ENCODE measurements around the gene PCDH9.

The PCDH9 gene

DNA sequence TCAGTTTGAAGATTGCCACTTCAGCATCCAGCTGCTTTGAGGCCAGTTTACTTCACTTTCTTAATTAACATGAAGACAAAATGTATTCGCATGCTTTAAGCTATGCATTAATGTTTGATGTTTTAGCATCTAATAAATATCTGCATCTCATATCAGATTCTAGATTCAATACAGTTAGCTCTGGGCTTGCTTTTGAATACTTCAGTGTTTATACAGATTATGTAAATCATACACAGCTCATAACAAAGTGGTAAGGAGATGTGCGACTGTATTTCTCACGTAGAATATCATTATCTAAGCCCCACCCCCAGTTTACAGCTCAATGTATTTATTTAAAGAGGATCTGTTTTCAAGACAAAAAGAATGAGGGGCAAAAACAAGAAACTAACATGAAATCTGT, 770.5 kb downstream of the PCDH9 start:
- no peak overlapping the region for H3K4me3 ChIP-seq (ENCODE audit: control insufficient read depth, low read depth, low read length)
- TF ChIP-seq, protein P1, sequence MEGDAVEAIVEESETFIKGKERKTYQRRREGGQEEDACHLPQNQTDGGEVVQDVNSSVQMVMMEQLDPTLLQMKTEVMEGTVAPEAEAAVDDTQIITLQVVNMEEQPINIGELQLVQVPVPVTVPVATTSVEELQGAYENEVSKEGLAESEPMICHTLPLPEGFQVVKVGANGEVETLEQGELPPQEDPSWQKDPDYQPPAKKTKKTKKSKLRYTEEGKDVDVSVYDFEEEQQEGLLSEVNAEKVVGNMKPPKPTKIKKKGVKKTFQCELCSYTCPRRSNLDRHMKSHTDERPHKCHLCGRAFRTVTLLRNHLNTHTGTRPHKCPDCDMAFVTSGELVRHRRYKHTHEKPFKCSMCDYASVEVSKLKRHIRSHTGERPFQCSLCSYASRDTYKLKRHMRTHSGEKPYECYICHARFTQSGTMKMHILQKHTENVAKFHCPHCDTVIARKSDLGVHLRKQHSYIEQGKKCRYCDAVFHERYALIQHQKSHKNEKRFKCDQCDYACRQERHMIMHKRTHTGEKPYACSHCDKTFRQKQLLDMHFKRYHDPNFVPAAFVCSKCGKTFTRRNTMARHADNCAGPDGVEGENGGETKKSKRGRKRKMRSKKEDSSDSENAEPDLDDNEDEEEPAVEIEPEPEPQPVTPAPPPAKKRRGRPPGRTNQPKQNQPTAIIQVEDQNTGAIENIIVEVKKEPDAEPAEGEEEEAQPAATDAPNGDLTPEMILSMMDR (conservative IDR thresholded peaks at IDR 0.05; ENCODE audit: control insufficient read depth, insufficient read depth, low read depth, low read length), result no peak
- DNase-seq (ENCODE audit: low read depth), result no peak

DNA sequence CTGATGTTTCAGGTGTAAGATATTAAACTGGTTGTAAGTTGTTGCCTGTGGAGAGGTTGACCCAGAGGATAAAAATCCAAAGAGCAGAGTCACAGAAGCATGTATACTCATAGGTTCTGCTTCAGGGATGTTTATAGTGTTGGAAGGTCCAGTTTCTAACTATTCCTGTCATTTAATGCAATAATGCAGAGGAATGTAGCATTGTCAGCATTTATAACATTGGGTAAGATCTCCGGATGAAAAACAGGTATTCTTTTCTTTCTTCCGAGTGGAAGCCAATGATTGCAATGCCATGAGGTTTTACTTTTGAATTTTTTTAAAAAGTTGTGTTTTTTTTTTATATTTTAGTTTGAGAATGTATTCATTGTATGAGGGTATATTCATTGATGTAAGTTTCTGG, 771.0 kb downstream of the PCDH9 start:
- TF ChIP-seq, protein P1 (conservative IDR thresholded peaks at IDR 0.05; ENCODE audit: control insufficient read depth, insufficient read depth, low read depth, low read length), result no peak
- DNase-seq (ENCODE audit: low read depth), result no peak
- no peak overlapping the region for H3K4me3 ChIP-seq (ENCODE audit: control insufficient read depth, low read depth, low read length)

DNA sequence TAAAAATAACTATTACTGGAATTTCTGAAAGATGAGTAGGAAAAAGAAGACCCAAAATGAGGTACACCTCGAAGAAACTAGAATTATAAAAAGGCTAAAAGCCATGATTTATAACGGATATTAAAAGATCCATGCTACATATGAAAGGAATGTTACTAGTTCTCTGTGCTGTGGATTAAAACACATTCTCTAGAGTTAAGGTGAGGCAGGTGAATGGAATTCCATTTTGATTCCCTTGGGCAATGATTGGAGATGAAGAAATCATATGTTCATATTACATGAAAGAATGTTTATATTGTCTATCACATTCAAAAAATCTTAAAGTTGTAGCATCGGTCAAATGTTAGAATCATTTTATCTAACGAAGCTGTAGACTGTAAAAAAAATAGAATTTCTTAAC, 783.7 kb downstream of the PCDH9 start:
- TF ChIP-seq, protein P1 (conservative IDR thresholded peaks at IDR 0.05; ENCODE audit: control insufficient read depth, insufficient read depth, low read depth, low read length), result no peak
- DNase-seq (ENCODE audit: low read depth), result no peak
- H3K4me3 ChIP-seq (ENCODE audit: control insufficient read depth, low read depth, low read length), result no peak overlapping the region

DNA sequence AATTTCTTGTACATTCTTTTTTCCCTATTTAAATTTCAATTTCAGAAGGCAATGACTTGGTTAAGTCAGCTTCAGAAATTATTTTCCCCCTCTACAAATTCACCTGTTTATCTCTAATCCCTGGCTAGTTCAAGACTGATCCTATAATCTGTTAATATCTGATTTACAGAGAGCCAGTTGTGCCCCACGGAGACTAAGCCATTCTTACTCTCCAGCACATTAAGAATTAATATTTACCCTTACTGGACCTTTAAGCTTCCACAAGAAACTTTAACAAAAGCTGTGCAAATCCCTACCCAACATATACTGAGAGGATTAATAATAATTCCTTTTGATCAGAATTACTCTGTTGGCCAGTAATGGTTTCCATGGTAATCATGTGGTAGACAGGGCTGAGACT, 786.2 kb downstream of the PCDH9 start:
- H3K4me3 ChIP-seq (ENCODE audit: control insufficient read depth, low read depth, low read length), result no peak overlapping the region
- DNase-seq (ENCODE audit: low read depth), result no peak
- TF ChIP-seq, protein P1 (conservative IDR thresholded peaks at IDR 0.05; ENCODE audit: control insufficient read depth, insufficient read depth, low read depth, low read length), result no peak

DNA sequence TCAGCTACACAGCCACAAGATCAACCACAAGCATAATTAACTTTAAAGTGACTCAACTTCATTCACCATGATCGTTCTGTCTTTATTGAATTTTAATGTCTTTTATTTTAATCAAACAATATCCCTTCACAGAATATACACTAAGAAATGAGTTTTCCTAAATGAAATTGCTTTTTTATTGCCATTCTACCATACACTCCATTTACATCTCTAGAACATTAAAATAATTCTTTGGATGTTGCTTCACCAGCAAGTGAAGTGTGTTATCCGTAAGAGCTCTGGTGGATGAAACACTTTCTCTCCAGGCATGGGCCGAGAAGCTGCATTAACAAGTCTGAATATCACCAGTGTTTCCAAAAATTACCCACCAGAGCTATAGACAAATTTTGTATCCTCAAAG, 789.2 kb downstream of the PCDH9 start:
- TF ChIP-seq, protein P1 (conservative IDR thresholded peaks at IDR 0.05; ENCODE audit: control insufficient read depth, insufficient read depth, low read depth, low read length), result no peak
- DNase-seq (ENCODE audit: low read depth), result no peak
- no peak overlapping the region for H3K4me3 ChIP-seq (ENCODE audit: control insufficient read depth, low read depth, low read length)

DNA sequence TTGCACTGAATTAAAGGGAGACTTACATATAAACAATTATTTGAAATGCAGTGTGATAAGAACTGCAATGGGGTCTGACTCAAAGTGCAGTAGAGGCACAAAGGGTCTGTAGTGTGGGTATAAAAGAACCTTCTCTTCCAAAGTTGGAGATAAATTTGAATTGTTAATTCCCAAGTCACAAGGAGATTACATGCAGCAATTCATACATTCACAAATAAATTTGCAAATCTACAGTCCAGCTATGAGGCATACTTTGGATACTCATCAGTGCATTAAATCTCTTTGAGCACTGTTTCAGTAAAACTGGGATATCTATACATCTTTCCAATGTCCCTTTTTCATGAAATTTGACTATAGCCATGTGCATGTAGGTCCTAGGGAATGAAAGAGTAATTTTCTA, 799.4 kb downstream of the PCDH9 start:
- no peak overlapping the region for H3K4me3 ChIP-seq (ENCODE audit: control insufficient read depth, low read depth, low read length)
- no peak for DNase-seq (ENCODE audit: low read depth)
- TF ChIP-seq, protein P1 (conservative IDR thresholded peaks at IDR 0.05; ENCODE audit: control insufficient read depth, insufficient read depth, low read depth, low read length), result no peak

DNA sequence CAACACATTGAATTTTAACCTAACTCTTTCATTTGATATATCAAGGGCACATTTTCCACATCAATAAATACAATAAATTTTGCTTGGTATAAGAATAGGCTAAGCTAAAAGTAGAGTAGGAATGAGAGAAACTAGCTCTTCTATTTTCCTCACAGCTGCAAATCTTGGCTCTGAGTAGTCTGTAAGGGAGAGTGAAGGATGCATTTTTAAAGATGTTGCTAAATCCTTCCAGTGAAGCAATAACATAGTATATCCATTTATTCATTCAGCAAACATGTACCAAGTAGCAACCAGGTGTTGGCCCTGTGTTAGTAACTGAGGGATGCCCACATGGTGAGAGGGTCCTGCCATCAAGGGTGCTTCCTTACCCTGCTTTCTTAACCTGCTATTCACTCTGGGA, 799.9 kb downstream of the PCDH9 start:
- TF ChIP-seq, protein P1 (conservative IDR thresholded peaks at IDR 0.05; ENCODE audit: control insufficient read depth, insufficient read depth, low read depth, low read length), result no peak
- DNase-seq (ENCODE audit: low read depth), result peak; percentile 40
- no peak overlapping the region for H3K4me3 ChIP-seq (ENCODE audit: control insufficient read depth, low read depth, low read length)
